Psoas muscle (tissue), 8 donors: ENCODE data around the gene TMEM208. TPM values are rescaled to one million over a fixed set of nuclear protein-coding genes. Genes with fewer than 3 reads are reported as not detected.

Experiments
- ATAC-seq, 4 donors: fragments of 200-7000 bp; cut with Tn5 transposase; one replicate each; pipeline ENCODE4 v1.9.1; 2020; ENCODE audit warnings: moderate library complexity in 3 of 4, mild to moderate bottlenecking in 2 of 4
- DNase-seq, 2 donors: peaks; one replicate each; pipeline ENCODE4 v3.0.0-alpha.2; 2020
- H3K27ac ChIP-seq: fragments of 200-600 bp; one replicate; pipeline ENCODE4 v1.8.0; 2022
- H3K27me3 ChIP-seq, 3 donors: fragments of 200-600 bp in 1 of 3; one replicate each; pipeline versions ENCODE4 v1.6.1 to v1.8.0; 2013 to 2022; ENCODE audit warnings: low read length in 2 of 3, mild to moderate bottlenecking in 2 of 3, moderate library complexity in 1 of 3; ENCODE audit not compliant: insufficient read depth in 3 of 3
- H3K36me3 ChIP-seq, 2 donors: fragments of 200-600 bp in 1 of 2; one replicate each; pipeline versions ENCODE4 v1.6.1 to v1.8.0; 2013 to 2022; ENCODE audit warnings: low read depth in 1 of 2, mild to moderate bottlenecking in 1 of 2, moderate library complexity in 1 of 2; ENCODE audit not compliant: insufficient read depth in 1 of 2
- H3K4me1 ChIP-seq: fragments of 200-600 bp; one replicate; pipeline ENCODE4 v1.8.0; 2022
- H3K4me3 ChIP-seq: fragments of 200-600 bp; one replicate; pipeline ENCODE4 v1.8.0; 2022; ENCODE audit warnings: mild to moderate bottlenecking
- H3K9me3 ChIP-seq: fragments of 200-600 bp; one replicate; pipeline ENCODE4 v1.8.0; 2022
- WGBS, 3 donors: extraction: QIAGEN DNeasy Blood & Tissue Kit; methylation state at CpG; one replicate each; pipeline versions ENCODE4 v1.1.6 to v1.1.7; 2013; 5-methylcytosine and 5-hydroxymethylcytosine counted together
- intact Hi-C, 2 donors: fragments of 100-400 bp; cut with DNase I; formaldehyde crosslinking; loops; one replicate each; pipeline versions ENCODE4 v1.11.0 to v1.14.2; 2022
- polyA plus RNA-seq, 3 donors: library from polyadenylated mRNA; stranded (reverse); fragments of 200-250 nt; gene quantifications; one replicate each; pipeline ENCODE4 v1.2.3, GENCODE V29; 2013
- total RNA-seq, 4 donors: library from RNA; stranded (reverse); fragmentation: NEBNext Ultra II Directional in 2 of 4; extraction: Animal tissue kit (Norgen Biotek cat#: 25700) in 2 of 4; gene quantifications; one replicate each; pipeline versions ENCODE4 v1.2.1 to v1.2.4, GENCODE V29; 2021 to 2023
- TF ChIP-seq, protein P1 (sequence below): fragments of 200-600 bp; IDR thresholded peaks from one replicate; pipeline ENCODE4 v1.8.0; 2022; ENCODE audit warnings: antibody characterized with exemption
- donor health status: healthy with polysubstance abuse.
- donor health status: DM: no; HTN: no; CAD: no; lungs with moderate emphysema.
- donor health status: Bipolar disorder and iron deficiency.
- donor health status: healthy.
- donor health status: DM: yes; HTN: yes; CAD: no.
- donor health status: DM: no; HTN: no; CAD: no.
- donor health status: DM: no; HTN: no; CAD: no.
- donor health status: DM: yes; HTN: yes; CAD: no.

Gene TMEM208
- total and polyA plus RNA-seq, 7 donors: 10.1 to 111 (median 32.7) TPM

DNA sequence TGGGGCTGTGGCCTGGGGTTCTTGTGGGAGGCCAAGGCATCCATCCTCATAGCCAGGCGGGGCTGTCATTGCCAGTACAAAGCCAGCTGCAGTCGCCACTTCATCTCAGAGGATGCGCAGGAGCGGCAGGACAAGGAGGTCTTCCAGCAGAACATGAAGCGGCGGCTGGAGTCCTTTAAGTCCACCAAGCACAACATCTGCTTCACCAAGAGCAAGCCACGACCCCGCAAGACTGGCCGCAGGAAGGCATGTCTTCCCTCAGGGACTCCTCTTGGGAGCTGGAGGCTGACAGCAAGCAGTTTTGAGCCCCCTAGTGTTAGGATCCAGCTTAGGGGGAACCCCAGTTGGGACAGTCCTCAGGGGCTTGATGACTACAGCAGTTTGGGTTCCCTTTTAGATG lies 37.3 kb downstream of the TMEM208 start:
- Histone ChIP-seq H3K9me3 (no peaks in the 10 kb centered on the region), H3K27ac (no peak overlapping the region), H3K4me1 (peaks cover 10% of the 10 kb centered on the region), H3K4me3 (no peak overlapping the region), H3K36me3 (no peaks in the 10 kb centered on the region), H3K27me3 (no peaks in the 10 kb centered on the region)
- WGBS, 3 donors: 83 to 84% (median 84%) methylated on average over 9 of the region's 9 CpGs
- TF ChIP-seq, protein P1, sequence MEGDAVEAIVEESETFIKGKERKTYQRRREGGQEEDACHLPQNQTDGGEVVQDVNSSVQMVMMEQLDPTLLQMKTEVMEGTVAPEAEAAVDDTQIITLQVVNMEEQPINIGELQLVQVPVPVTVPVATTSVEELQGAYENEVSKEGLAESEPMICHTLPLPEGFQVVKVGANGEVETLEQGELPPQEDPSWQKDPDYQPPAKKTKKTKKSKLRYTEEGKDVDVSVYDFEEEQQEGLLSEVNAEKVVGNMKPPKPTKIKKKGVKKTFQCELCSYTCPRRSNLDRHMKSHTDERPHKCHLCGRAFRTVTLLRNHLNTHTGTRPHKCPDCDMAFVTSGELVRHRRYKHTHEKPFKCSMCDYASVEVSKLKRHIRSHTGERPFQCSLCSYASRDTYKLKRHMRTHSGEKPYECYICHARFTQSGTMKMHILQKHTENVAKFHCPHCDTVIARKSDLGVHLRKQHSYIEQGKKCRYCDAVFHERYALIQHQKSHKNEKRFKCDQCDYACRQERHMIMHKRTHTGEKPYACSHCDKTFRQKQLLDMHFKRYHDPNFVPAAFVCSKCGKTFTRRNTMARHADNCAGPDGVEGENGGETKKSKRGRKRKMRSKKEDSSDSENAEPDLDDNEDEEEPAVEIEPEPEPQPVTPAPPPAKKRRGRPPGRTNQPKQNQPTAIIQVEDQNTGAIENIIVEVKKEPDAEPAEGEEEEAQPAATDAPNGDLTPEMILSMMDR: no peak
- DNase-seq: peak; percentile 5 to 30
- intact Hi-C loops: loop anchor here in 1 of 2 donors (10.0 kb wide), 1 partner anchor 151 kb away; the partner anchor contains the start of gene ZDHHC1
- ATAC-seq: no peak

DNA sequence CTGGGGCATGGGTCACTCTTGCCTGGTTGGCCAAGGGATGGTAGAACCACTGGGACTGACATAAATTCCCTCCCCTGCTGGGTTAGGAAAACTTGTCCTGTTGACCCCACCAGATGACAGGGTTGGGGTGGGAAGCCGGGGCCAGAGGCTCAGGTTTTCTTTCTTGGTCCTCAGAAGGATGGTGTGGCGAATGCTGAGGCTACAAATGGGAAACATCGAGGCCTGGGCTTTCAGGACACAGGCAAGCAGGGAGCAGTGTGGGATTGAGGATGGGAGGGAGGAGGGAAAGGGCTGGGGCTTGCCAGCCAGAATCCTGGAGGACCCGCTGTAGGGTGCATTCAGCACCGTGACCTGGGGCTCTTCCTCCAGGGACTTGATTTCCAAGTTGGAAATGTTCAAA lies 37.9 kb downstream of the TMEM208 start:
- intact Hi-C loops: loop anchor here in 1 of 2 donors (10.0 kb wide), 1 partner anchor 150 kb away; the partner anchor contains the start of gene ZDHHC1
- DNase-seq (peak in 1 of 2 donors; percentile 13), ATAC-seq (no peak)
- no peak overlapping the region for H3K4me3 ChIP-seq
- no peaks in the 10 kb centered on the region for H3K27me3 ChIP-seq
- H3K4me1 ChIP-seq: peaks cover 10% of the 10 kb centered on the region
- H3K9me3 ChIP-seq: no peaks in the 10 kb centered on the region
- TF ChIP-seq, protein P1: no peak
- 88 to 91% (median 89%) methylated on average over 5 of the region's 5 CpGs for WGBS, 3 donors
- H3K36me3 ChIP-seq: no peaks in the 10 kb centered on the region
- no peak overlapping the region for H3K27ac ChIP-seq

DNA sequence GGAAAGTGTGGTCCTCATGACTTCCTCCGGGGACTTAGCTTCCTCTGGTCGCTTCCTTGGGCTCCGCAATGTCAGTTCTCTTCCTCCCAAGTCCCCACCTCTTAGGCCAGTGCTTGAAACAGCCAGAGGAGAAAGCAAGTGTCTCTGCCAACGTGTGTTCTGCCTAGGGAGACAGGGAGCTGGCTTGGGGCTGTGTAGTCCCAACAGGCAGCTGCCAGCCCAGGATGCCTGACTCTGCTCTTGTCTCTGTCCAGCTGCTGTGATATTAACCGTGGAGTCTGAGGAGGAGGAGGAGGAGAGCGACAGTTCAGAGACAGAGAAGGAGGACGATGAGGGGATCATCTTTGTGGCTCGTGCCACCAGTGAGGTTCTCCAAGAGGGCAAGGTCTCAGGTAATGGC lies 38.9 kb downstream of the TMEM208 start:
- H3K36me3 ChIP-seq: no peaks in the 10 kb centered on the region
- no peaks in the 10 kb centered on the region for H3K9me3 ChIP-seq
- no peak overlapping the region for H3K4me3 ChIP-seq
- peaks cover 3% of the 10 kb centered on the region for H3K4me1 ChIP-seq
- WGBS, 3 donors: 58 to 73% (median 69%) methylated on average over 8 of the region's 8 CpGs
- H3K27ac ChIP-seq: no peak overlapping the region
- DNase-seq (peak; percentile 5 to 20), ATAC-seq (no peak)
- TF ChIP-seq, protein P1: no peak
- intact Hi-C loops: loop anchor here in 1 of 2 donors (10.0 kb wide), 1 partner anchor 149 kb away; the partner anchor contains the start of gene ZDHHC1
- no peaks in the 10 kb centered on the region for H3K27me3 ChIP-seq

DNA sequence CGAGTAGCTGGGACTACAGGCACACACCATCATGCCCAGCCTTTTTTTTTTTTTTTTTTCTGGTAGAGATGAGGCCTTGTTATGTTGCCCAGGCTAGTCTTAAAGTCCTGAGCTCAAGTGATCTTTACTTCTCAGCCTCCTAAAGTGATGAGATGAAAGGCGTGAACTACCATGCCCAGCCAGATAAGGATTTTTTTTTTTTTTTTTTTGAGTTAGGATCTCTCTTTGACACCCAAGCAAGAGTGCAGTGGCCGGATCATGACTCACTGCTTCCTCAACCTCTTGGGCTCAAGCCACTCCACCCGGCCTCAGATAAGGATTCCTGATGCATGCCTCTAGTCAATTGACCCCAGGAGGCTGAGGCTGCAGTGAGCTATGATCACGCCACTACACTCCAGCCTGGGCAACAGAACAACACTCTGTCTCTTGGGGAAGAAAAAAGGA lies 41.2 kb downstream of the TMEM208 start:
- H3K36me3 ChIP-seq: no peaks in the 10 kb centered on the region
- TF ChIP-seq, protein P1: no peak
- no peaks in the 10 kb centered on the region for H3K4me1 ChIP-seq
- ATAC-seq: peak in 1 of 4 donors; percentile 61
- 57 to 73% (median 65%) methylated on average over 5 of the region's 5 CpGs for WGBS, 3 donors
- intact Hi-C loops: loop anchor here in 1 of 2 donors (10.0 kb wide), 1 partner anchor 147 kb away; the partner anchor contains the start of gene ZDHHC1
- H3K27me3 ChIP-seq: no peaks in the 10 kb centered on the region
- H3K27ac ChIP-seq: no peak overlapping the region
- DNase-seq: peak; percentile 61 to 66
- no peaks in the 10 kb centered on the region for H3K9me3 ChIP-seq
- H3K4me3 ChIP-seq: no peak overlapping the region

DNA sequence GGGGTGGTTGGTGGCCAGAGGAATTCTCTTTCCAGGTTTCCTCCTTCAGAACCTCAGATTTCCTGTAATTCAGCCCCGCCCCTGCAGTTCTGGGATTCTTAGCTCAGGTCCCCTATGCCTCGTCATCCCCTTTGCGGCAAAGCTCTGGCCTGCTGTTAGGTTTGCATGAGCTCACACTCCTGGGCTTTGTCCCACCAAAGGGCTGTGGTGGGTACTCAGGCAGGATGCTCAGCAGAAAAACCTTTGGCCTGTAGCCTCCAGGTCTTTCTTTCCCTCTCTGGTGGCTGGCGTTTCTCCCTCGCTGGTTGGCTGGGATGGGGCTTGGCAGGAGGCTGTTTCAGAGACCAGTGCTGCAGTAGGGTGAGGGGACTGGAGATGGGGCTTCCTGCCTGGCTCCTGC lies 42.8 kb downstream of the TMEM208 start:
- H3K4me3 ChIP-seq: no peak overlapping the region
- 58 to 65% (median 64%) methylated on average over 5 of the region's 5 CpGs for WGBS, 3 donors
- H3K36me3 ChIP-seq: no peaks in the 10 kb centered on the region
- H3K27ac ChIP-seq: no peak overlapping the region
- intact Hi-C loops: loop anchor here (5.0 to 10.0 kb wide), 2 partner anchors 145 to 193 kb away; partner anchors contain the start of gene ZDHHC1 (in 1 of the 2)
- no peak for ATAC-seq
- TF ChIP-seq, protein P1: no peak
- DNase-seq: peak in 1 of 2 donors; percentile 34
- no peaks in the 10 kb centered on the region for H3K4me1 ChIP-seq
- no peaks in the 10 kb centered on the region for H3K27me3 ChIP-seq
- H3K9me3 ChIP-seq: no peaks in the 10 kb centered on the region
